ENCODE data around the gene RTN1.

DNA sequence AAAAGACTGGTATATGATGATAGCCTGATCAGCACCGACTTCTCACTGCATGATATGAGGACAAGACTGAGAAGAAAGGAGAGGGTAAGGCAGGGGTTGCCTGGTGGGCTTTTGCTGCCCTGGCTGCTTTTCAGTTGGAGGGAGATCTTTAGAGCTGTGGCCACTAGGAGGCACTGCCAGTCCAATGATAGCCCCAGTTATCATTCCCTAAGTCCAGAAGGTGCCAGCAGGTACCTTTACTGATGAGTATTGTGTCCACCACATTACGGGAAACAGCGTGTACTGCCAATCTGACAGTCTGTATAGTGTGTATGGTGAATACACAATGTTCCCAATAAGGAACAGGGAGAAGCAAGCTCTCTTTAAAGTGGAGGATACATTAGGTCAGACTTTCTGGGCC is 238.2 kb downstream of the RTN1 start:
- TF ChIP-seq, protein P1, sequence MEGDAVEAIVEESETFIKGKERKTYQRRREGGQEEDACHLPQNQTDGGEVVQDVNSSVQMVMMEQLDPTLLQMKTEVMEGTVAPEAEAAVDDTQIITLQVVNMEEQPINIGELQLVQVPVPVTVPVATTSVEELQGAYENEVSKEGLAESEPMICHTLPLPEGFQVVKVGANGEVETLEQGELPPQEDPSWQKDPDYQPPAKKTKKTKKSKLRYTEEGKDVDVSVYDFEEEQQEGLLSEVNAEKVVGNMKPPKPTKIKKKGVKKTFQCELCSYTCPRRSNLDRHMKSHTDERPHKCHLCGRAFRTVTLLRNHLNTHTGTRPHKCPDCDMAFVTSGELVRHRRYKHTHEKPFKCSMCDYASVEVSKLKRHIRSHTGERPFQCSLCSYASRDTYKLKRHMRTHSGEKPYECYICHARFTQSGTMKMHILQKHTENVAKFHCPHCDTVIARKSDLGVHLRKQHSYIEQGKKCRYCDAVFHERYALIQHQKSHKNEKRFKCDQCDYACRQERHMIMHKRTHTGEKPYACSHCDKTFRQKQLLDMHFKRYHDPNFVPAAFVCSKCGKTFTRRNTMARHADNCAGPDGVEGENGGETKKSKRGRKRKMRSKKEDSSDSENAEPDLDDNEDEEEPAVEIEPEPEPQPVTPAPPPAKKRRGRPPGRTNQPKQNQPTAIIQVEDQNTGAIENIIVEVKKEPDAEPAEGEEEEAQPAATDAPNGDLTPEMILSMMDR (IDR thresholded peaks at IDR 0.05; ENCODE audit: poor library complexity), result peak; percentile 53
- TF ChIP-seq EZH2phosphoT487 (IDR thresholded peaks at IDR 0.05; ENCODE audit: low read depth, severe bottlenecking, unreplicated experiment), result no peak
